ENCODE results near the gene PRDM10.
"Not testable (repeated sequence)": the region's sequence is repeated elsewhere in the genome, so short reads cannot be mapped to it uniquely, and the experiment has no call there.

Gene PRDM10

DNA sequence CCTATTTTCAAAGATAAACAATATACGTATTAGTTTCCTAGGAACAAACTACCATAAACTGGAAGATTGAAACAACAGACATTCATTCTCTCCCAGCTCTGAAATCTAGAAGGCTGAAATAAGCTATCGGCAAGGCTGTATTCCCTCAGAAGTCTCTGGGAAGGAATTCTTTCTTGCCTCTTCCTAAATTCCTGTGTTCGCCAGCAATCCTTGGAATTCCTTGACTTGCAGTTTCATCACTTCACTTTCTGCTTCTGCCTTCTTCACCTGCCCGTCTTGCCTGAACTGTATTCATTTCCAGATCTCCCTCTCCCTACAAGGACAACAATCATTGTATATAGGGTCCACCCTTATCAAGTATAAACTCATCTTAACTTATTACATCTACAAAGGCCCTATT, 17.7 kb upstream of the PRDM10 start:
- DNase-seq (ENCODE audit: low read depth, low spot score) = no peak

DNA sequence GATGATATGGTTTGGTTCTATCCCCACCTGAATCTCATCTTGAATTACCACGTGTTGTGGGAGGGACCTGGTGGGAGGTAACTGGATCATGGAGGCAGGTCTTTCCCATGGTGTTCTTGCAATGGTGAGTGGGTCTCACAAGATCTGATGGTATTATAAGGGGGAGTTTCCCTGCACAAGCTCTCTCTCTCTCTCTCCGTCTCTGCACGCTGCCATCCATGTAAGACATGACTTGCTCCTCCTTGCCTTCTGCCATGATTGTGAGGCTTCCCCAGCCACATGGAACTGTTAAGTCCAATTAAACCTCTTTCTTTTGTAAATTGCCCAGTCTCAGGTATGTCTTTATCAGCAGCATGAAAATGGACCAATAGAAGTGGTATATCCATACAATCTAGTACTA, 13.2 kb upstream of the PRDM10 start:
- not testable (repeated sequence) for DNase-seq (ENCODE audit: low read depth, low spot score)

DNA sequence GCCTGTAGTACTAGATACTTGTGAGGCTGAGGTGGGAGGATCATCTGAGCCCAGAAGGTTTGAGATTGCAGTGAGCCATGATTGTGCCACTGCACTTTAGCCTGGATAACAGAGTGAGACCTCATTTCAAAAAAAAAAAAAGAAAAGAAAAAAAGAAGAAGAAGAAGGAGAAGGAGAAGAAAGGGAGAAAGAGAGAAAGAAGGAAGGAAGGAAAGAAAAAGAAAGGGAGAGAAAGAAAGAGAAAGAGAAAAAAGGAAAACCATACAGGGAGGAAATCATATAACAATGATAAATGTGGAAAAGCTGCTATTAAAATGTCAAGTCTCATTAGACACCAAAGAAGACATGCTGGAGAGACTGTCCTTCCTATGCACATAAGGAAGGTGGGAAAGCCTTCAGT, 5.7 kb upstream of the PRDM10 start:
- no peak for DNase-seq (ENCODE audit: low read depth, low spot score)

DNA sequence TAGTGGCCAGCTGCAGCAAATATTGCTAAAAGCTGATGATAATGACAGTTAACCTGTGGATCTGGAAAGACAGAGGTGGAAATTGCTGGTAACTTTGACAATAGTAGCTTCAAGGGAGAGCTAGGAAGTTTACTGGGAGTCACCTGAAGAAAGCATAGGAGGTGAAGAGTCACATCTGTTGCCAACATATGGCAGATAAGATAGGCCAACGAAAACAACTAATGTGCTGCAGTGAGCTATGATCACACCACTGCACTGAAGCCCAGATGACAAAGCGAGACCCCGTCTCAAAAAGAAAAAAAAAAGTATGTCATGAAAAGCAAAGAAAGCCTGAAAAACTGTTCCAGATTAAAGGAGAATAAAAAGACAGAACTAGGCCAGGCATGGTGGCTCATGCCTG, 4.3 kb upstream of the PRDM10 start:
- no peak for DNase-seq (ENCODE audit: low read depth, low spot score)

DNA sequence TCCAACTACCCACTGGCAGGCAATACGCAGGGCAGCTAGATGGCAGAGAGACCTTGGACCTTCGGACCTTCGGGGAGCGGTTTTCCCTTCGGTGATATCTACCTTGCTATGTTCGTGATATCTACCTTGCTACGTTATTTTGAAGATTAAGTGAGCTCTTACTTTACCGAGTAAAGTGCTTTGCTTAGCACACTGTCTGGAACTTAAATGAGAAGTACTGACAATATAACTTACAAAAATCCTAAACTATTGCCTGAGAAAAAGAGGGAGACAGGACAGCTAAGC, 1.0 kb upstream of the PRDM10 start:
- no peak for DNase-seq (ENCODE audit: low read depth, low spot score)

DNA sequence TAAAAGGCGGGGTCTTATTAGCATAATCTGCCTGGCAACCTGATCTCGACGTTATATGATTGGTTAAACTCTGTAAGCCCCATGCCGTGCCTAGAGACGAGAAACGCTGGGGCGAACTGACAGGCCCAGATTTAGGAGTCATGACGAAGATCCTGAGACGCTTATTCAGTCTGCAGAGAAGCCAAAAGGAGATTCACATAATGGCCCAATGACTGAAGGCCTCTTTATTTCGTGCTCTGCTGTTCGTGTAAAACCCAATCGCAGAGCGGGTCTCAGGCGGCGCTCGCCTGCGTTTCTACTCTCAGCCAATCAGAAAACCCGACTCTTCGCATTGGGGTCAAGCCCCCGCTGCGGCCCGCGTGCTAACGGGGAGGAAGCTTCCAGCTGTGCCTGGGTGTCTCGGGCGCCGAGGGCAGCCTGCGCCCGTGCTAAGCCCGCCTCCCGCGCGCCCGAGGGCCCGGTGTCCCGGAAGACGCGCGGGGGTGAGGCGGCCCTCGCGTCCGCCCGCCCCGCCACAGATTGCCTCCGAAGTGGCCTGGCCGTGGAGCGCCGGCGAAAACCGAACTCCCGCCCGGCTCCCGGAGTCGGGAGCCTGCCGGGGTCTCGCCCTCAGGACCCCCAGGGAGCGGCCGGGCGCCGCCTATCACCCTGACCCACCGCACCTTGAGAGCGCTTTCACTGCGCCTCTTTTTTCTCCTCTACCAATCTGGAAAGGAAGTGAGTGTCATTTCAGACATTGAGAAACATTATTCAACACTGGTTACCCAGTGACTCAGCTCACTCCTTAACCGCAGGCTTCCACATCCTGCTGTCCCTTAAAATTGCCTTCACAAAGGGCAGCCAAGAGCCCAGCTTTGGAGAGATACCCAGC, 446 bp upstream of the PRDM10 start:
- peak; percentile 96 for DNase-seq (ENCODE audit: low read depth, low spot score)

DNA sequence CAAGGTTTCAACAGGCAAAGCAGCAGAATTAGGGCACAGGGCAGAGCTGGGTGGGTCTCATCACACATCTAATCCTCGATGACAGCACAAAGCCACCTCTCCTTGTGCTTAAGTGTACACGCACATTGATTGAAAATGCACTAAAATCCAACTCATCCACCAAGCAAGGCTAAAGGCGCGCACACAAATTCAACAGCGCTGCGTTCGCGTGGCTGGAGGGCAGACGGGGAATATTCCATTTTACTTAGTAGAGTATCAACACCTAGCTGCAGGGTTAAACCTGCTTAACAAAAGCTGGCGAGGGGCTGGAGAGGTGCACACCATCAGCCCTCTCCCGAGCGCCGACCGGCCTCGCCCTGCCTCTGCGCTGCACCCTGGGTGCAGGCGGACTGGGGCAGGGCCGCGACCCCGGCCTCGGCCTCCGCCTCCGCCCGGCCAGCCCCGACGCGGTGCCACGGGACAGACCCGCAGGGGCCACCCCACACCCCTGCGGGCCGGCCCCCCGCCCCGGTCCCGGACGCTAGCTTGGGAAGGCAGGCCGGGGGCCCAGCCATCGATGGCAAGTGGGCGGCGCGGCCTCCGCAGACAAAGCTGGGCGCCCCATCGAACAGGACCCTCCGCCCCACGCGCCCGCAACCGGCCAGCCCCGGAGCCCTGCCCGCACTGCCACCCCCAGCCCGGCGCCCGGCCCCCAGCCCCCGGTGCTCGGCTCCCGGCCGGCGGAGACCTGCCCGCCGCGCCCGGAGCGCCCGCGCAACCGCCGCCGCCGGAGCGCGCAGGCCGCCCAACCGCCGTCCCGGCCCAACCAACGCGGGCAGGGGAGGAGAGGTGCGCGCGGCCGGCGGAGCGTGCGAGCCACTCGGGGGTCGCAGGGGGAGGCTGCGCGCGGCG, 929 bp downstream of the PRDM10 start:
- DNase-seq (ENCODE audit: low read depth, low spot score) = no peak

DNA sequence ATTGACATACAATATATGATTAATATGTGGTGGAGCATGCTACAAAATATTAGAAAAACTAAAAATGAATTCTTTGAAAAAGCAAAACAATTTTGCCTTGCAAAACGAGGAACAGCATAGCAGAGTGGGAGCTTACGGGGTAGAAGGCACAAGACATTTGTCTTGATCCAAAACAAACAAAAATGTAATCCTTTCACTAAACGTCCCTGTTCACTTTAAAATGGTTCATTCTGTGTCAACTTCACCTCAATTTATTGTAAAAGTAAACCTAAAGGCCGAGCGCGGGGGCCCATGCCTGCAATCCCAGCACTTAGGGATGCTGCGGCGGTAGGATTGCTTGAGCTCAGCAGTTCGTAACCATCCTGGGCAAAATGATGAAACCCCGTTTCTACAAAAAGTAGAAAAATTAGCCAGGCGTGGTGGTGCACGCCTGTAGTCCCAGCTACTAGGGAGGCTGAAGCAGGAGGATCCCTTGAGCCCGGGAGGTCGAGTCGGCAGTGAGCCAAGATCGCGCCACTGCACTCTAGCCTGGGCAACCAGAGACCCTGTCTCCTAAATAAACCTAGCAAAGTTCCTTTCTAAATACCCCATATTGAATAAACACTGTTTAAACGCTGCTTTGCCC, 2.0 kb downstream of the PRDM10 start:
- no peak for DNase-seq (ENCODE audit: low read depth, low spot score)

DNA sequence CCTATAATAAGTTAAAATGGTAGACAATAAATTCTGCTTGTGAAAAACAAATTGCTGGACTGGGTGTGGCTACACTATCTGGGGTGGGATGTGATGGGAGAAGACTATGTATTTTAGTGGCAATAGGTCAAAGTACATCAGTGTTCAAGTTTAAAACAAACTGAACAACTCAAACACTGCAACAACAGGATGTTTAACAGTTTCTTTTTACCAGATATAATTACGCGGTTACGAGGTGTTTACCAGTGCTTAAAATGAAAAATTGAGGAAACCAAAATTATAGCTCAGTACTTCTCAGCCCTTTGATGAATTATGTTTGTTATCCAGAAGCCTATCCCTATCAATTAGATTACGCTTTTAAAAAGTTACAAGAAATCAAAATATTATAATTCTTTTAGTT, 3.2 kb downstream of the PRDM10 start:
- no peak for DNase-seq (ENCODE audit: low read depth, low spot score)

DNA sequence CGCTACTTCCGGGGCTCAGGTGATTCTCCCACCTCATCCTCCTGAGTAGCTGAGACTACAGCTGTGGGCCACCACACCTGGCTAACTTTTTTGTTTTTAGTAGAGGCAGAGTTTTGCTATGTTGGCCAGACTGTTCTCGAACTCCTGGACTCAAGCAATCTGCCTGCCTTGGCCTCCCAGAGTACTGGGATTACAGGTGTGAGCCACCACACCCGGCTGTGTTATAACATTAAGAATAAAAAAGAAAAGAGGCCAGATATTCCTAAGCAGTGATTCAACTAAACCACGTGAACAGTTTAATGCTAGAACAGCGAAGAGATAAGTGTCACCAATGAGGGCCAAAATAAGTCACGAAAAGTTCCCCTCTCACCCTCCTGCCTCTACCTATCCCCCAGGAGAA, 3.7 kb downstream of the PRDM10 start:
- no peak for DNase-seq (ENCODE audit: low read depth, low spot score)

DNA sequence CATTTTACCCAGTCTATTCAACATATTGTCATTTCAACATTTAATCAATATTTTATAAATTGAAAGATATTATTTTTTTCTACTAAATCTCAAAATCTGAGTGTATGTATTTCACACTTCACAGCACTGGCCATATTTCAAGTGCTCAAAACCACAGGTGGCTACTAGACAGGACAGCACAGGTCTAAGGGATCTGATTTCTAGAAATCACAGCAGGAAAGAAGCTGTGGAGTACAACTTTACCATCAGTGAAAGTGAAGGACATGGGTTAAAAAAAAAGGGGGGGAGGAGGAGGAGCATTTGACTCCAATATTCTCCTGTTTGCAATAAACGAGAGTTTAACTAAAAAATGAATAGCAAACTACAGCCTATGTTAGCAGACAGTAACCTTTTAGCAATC, 4.5 kb downstream of the PRDM10 start:
- no peak for DNase-seq (ENCODE audit: low read depth, low spot score)

DNA sequence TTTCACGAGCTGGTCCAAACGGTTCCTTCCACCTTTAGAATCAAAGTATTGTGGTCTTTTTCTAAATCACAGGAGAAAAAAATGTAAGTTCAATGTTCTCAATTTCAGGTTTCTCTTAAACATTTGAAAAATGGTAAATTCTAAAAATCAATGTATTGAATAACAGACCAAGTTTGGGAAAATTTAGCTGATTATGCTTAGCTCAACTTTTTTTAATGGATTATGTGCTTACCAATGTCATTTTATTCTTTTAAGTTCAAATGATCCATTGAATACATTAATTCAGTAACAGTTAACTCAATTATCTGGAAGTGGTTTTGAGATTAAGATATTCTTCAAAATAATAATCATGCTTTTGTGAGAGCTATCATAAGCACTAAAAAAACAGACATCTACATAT, 5.1 kb downstream of the PRDM10 start:
- no peak for DNase-seq (ENCODE audit: low read depth, low spot score)

DNA sequence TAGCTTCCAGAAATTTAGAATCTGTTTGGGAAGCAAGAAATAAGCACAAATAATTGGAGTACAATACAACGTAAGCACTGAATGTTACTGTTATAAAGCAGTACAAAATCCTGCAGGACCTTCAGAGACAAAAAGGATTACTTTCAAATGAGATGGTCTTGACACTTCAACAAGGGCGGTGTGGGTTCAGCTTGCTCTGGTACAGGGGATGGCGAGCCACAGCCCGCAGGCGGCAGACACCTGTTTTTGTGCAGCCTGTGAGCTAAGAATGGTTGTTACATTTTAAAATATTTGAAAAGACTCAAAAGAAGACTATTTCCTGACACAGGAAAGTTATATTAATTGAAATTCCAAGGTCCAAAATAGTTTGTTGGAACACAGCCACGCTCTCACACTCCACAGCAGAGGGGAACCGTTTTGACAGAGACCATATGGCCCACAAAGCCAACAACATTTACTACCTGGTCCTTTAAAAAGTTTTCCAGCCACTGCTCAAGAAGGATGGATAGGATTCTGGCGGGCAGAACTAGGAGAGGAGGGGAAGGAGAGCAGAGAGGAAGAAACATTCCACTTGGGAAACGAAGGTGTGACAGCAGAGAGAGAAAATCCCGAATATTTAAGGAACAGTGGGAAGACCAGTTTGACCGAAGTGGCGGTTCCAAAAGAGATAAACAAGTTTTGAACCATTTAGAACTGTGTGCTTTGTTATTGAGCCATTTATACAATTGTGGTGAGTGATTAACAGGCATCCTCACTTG, 6.3 kb downstream of the PRDM10 start:
- no peak for DNase-seq (ENCODE audit: low read depth, low spot score)

DNA sequence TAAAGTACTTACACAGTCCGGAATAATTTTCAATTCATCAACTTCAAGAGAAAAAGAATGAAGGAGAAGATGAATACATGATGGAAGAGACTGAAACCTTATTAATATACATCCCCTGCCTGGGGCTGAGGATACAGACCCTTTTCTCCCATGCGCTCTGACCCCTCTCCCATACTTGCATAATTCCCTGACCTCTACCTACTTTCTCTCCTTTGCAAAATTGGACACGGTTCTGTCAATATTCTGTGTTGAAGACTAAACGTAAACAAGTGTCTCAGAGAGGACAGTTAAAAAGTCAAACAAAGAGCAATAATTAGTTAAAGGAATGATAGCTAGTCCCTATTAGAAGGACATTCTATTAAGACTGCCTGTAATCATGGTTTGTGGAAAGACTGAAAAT, 7.5 kb downstream of the PRDM10 start:
- no peak for DNase-seq (ENCODE audit: low read depth, low spot score)

DNA sequence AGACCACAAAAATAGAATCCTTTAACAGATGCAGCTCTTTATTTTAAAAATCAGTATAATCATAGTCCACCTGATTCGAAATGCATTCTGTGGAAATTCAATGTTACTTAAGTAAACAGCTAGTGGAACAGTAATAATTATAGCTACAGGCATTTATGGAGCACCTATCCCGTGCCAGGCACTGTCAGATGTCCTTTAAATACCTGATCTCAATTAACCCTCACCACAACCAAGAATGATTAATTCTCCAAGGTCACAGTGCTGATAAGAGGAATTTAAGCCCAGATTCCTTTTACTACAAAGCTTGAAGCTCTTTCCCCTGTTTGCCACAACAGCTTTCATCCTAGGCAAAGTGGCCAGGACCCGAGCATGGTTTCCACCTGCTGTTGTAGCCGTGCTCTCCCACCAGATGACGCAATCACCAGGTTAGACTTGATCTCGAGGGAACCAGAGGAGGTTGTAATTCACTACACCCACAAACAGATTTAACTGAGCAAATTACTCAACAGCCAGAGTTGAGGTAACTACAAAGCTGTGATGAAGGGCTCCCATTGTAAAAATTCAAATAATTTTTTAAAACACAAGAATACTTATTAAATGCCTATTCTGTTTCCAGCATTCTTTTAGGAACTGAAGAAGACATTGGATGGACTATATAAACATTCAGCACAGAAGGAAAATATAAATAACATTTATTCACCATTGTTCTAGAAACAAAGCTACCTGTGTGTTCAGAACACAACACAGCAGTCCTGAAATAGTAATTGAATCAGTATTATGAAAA, 10.3 kb downstream of the PRDM10 start:
- no peak for DNase-seq (ENCODE audit: low read depth, low spot score)

DNA sequence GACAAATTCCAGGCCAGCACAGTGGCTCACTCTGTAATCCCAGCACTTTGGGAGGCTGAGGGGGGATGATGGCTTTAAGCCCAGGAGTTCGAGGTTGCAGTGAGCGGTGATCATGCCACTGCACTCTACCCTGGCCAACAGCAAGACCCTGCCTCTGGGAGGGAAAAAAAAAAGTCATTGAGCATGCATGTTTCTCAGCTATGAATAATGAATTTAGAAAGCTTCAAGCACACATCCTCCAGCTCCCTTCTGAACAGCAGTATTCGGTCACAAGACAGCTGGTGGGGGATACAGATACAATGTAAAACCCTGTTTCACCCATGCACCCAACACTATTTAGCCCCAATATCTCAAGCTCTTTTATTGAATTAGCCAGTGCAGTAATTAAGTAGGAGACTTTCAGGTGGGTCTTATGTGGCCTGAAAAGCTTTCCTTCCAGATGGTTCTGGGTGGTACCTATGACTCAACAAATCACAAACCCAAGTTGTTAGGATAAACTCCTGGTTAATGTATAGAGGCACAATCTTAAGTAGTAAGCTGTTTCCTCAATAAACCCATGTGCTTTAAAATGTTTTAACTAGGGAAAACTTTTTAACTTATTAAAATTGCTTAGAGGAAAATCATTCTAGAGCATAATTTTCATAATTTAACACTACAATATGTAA, 13.4 kb downstream of the PRDM10 start:
- no peak for DNase-seq (ENCODE audit: low read depth, low spot score)

DNA sequence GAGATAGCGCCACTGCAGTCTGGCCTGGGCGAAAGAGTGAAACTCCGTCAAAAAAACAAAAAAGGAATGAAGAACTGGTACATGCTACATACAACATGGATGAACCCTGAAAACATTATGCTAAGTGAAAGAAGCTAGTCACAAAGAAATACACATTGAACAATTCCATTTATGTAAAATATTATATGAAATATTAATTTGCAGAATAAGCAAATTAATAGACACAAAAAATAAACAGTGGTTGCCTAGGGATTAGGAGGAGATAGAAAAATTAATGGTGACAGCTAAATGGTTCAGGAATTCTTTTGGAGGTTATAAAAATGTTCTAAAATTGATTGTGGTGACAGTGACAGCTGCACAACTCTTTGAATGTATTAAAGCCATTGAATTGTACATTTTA, 14.7 kb downstream of the PRDM10 start:
- no peak for DNase-seq (ENCODE audit: low read depth, low spot score)

DNA sequence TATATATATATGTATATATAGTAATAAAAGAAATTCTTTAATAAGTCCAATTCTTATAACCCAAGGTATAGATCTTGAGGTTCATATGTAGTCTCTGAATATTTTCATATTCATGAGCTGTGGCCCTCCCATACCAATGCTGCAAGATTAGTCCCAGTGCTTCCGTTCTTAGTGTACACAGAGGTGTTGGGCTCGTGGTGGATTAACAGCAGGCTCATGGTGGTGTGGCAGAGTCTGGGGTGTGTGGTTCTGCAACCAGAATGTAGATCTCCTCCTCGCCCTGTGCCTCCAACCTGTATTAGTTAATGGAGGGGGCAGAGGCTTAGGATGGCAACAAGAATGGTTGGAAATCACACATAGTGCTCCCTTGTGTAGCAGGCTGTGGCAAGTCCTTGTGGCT, 16.8 kb downstream of the PRDM10 start:
- DNase-seq (ENCODE audit: low read depth, low spot score) = no peak

DNA sequence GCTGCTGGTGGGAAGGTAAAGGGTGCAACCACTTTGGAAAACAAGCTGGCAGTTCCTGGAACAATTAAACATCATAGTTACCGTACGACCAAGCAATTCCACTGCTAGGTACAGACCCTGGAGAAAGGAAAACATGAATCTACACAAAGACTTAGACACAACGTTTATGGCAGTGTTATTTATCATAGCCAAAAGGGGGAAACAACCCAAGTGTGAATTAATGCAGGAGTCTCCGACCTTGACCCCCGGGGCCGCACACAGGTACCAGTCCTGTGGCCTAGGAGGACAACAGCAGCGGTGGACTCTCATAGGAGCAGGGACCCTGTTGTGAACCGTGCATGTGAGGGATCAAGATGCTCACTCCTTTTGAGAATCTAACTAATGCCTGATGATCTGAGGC, 22.5 kb downstream of the PRDM10 start:
- no peak for DNase-seq (ENCODE audit: low read depth, low spot score)

DNA sequence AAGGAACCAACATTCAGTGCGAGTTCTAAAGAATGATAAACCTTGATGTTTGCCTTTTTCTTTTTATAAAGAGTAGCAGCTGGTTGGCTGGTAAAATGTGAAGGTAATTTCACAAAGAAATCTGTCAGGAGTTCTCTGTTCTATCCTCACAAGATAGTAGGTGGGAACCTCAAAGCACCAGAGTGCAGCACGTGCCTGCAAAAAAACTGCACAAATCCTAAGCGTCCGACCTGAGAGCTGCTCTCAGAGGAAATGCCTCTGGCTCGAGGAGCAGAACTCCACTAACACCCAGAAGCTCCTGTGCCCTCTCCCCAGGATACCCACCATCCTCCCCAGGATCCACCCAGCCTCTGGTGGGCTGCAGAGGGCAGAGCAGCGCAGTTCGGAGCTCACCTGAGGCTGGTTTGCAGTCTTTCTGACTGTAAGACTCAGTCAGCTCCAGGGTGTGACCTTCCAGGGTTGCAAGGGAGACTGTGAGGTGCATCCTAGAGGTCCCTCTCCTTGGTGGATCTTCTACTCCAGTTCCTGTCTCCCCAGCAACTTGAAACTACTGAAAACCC, 23.5 kb downstream of the PRDM10 start:
- DNase-seq (ENCODE audit: low read depth, low spot score) = no peak
